NCI-H510A (cell line): Measurements from ENCODE around the gene OR5H14.

ENCODE experiments used
- DNase-seq: peaks from one replicate; lab custom pipeline; 2025; lab: John Stamatoyannopoulos, UW

OR5H14 gene

DNA sequence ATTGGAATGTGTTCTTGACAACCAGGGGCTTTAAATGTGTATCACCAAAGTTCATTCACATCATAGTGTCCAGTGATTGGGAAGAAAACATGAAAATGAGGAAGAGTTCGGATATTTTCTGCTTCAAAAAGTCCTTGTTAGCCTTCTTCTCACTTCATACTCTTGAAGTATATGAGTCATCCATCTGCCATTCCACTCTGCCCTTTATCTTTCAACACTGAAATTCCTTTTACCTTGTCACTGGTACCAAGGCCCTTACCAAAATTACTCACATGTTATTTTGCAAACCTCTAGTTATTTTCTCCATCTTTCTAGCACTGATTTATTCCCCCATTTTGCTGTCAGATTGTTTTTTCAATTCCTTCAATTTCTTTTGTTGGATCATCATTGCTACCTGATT lies 51.7 kb downstream of the OR5H14 start:
- no peak for DNase-seq
